A549 treated with DMSO at 1 μM for 4 hours (cell line): ENCODE measurements around the gene LY6G6D. TPM values are rescaled to one million over a fixed set of nuclear protein-coding genes. Genes with fewer than 3 reads are reported as not detected.

Experiments
- total RNA-seq: library from RNA; stranded (reverse); fragments of 200-300 nt; extraction: Qiagen RNA extraction; gene quantifications from 5 replicates; pipeline ENCODE4 v1.2.3, GENCODE V29; 2022; ENCODE audit warnings: low read depth

The LY6G6D gene
- total RNA-seq = not detected in 5 replicates

GRCh38 chr6:31715022-31715958 is at the start of gene LY6G6D:
Gene LY6G6D (plus strand): TSS chr6:31715348. CDS start chr6:31715356, 8 bp downstream.

GRCh38 chr6:31665501-31666336 is 49.4 kb upstream of the LY6G6D start, which contains the start of gene CSNK2B:
Gene CSNK2B (plus strand): TSS chr6:31666080. CDS start chr6:31666832, 752 bp downstream.

GRCh38 chr6:31669676-31670075 is 45.5 kb upstream of the LY6G6D start, which contains the start of gene LY6G5B:
Gene LY6G5B (plus strand): TSS chr6:31669976. CDS start chr6:31670951, 975 bp downstream.

GRCh38 chr6:31680226-31681134 is 34.7 kb upstream of the LY6G6D start, which contains the start of gene LY6G5C:
Gene LY6G5C (minus strand): TSS chr6:31681067. CDS start chr6:31680373, 694 bp downstream.

GRCh38 chr6:31702819-31703716 is 12.1 kb upstream of the LY6G6D start, which contains the start of gene ABHD16A:
Gene ABHD16A (minus strand): TSS chr6:31703324. CDS start chr6:31703281, 43 bp downstream.

GRCh38 chr6:31706599-31706998 is 8.5 kb upstream of the LY6G6D start, which contains the start of gene LY6G6F:
Gene LY6G6F (plus strand): TSS chr6:31706866. CDS start chr6:31706907, 41 bp downstream.

GRCh38 chr6:31721351-31722020 is 6.3 kb downstream of the LY6G6D start, which contains the start of gene LY6G6C:
Gene LY6G6C (minus strand): TSS chr6:31721746. CDS start chr6:31721679, 67 bp downstream.

GRCh38 chr6:31723245-31723979 is 8.3 kb downstream of the LY6G6D start, which contains the start of gene MPIG6B:
Gene MPIG6B (plus strand): TSS chr6:31723373. CDS start chr6:31723384, 11 bp downstream.

GRCh38 chr6:31728767-31729514 is 13.8 kb downstream of the LY6G6D start, which contains the start of gene DDAH2:
Gene DDAH2 (minus strand): TSS chr6:31729299. CDS start chr6:31729161, 138 bp downstream.

GRCh38 chr6:31736021-31736767 is 21.0 kb downstream of the LY6G6D start, which contains the start of gene CLIC1:
Gene CLIC1 (minus strand): TSS chr6:31736530. CDS start chr6:31736300, 230 bp downstream.

GRCh38 chr6:31739639-31740396 is 24.7 kb downstream of the LY6G6D start, which contains the start of gene MSH5:
Gene MSH5 (plus strand): TSS chr6:31740005. CDS start chr6:31740467, 462 bp downstream.

GRCh38 chr6:31762356-31762755 is 47.2 kb downstream of the LY6G6D start, which contains the start of gene SAPCD1:
Gene SAPCD1 (plus strand): TSS chr6:31762656. CDS start chr6:31763055, 399 bp downstream.

